Body of pancreas (tissue), 4 donors: ENCODE results near the gene GLG1.
"Not testable (repeated sequence)": the region's sequence is repeated elsewhere in the genome, so short reads cannot be mapped to it uniquely, and the experiment has no call there.

ENCODE experiments used
- CTCF ChIP-seq, 7 experiments: fragments of 450-650 bp in 4 of 7; fragments of 200-600 bp in 3 of 7; sonication (generic) in 3 of 7; IDR thresholded peaks; one replicate each; pipeline ENCODE4 v1.5.1; 2016 to 2019; ENCODE audit warnings: antibody characterized with exemption in 7 of 7
- POLR2A ChIP-seq, 3 donors: fragments of 450-650 bp; IDR thresholded peaks; one replicate each; pipeline ENCODE4 v1.6.1; 2016; ENCODE audit warnings: antibody characterized with exemption in 3 of 3, mild to moderate bottlenecking in 2 of 3

- TF ChIP-seq CTCF, POLR2A (IDR thresholded peaks at IDR 0.05): not testable (repeated sequence)
Observed at GRCh38 chr16:74421482-74421785, 185.5 kb downstream of the GLG1 start.
